DMS79 treated with DMSO at 0.1 percent for 48 hours (cell line): ENCODE measurements around the gene FBXO2.
A peak's percentile ranks its signal among the peaks of the same experiment; 100 is the strongest.
"Not testable (repeated sequence)": the region's sequence is repeated elsewhere in the genome, so short reads cannot be mapped to it uniquely, and the experiment has no call there.

Experiments
- DNase-seq: peaks from one replicate; lab custom pipeline; 2025; lab: John Stamatoyannopoulos, UW

Gene FBXO2

GRCh38 chr1:11629184-11630016 is 24.8 kb downstream of the FBXO2 start:
- no peak for DNase-seq

GRCh38 chr1:11628767-11629166 is 25.5 kb downstream of the FBXO2 start:
- no peak for DNase-seq

GRCh38 chr1:11626551-11626950 is 27.7 kb downstream of the FBXO2 start:
- no peak for DNase-seq

GRCh38 chr1:11623702-11624101 is 30.5 kb downstream of the FBXO2 start:
- DNase-seq, result no peak

GRCh38 chr1:11622398-11622797 is 31.8 kb downstream of the FBXO2 start:
- no peak for DNase-seq

- DNase-seq, result no peak
Observed at GRCh38 chr1:11620924-11621323, 33.3 kb downstream of the FBXO2 start.

GRCh38 chr1:11620405-11620804 is 33.8 kb downstream of the FBXO2 start:
- DNase-seq, result no peak

- DNase-seq, result no peak
Observed at GRCh38 chr1:11617741-11618140, 36.5 kb downstream of the FBXO2 start.

GRCh38 chr1:11617314-11617713 is 36.9 kb downstream of the FBXO2 start:
- DNase-seq, result peak; percentile 10

- DNase-seq, result no peak
Observed at GRCh38 chr1:11616766-11617165, 37.5 kb downstream of the FBXO2 start.

- DNase-seq, result no peak
Observed at GRCh38 chr1:11615090-11615489, 39.1 kb downstream of the FBXO2 start.

- DNase-seq, result no peak
Observed at GRCh38 chr1:11613347-11613746, 40.9 kb downstream of the FBXO2 start.

GRCh38 chr1:11611638-11612327 is 42.4 kb downstream of the FBXO2 start:
- no peak for DNase-seq

- peak; percentile 92 for DNase-seq
Observed at GRCh38 chr1:11610629-11611180, 43.5 kb downstream of the FBXO2 start.

- DNase-seq, result not testable (repeated sequence)
Observed at GRCh38 chr1:11609378-11609777, 44.9 kb downstream of the FBXO2 start.

GRCh38 chr1:11608596-11609130 is 45.6 kb downstream of the FBXO2 start:
- DNase-seq, result not testable (repeated sequence)

- DNase-seq, result no peak
Observed at GRCh38 chr1:11606775-11607174, 47.5 kb downstream of the FBXO2 start.

- DNase-seq, result no peak
Observed at GRCh38 chr1:11602981-11603380, 51.2 kb downstream of the FBXO2 start.

GRCh38 chr1:11602424-11602823 is 51.8 kb downstream of the FBXO2 start:
- no peak for DNase-seq

GRCh38 chr1:11600836-11601235 is 53.4 kb downstream of the FBXO2 start:
- peak; percentile 82 for DNase-seq

- no peak for DNase-seq
Observed at GRCh38 chr1:11599891-11600576, 54.2 kb downstream of the FBXO2 start.

- DNase-seq, result no peak
Observed at GRCh38 chr1:11598461-11598860, 55.8 kb downstream of the FBXO2 start.
